Hepatocyte (in vitro differentiated cells): Measurements from ENCODE around the gene MRPL50. TPM values are rescaled to one million over a fixed set of nuclear protein-coding genes. Genes with fewer than 3 reads are reported as not detected.

ENCODE experiments used
- DNase-seq: peaks from one replicate; pipeline ENCODE4 v3.0.0-alpha.2; 2016; ENCODE audit warnings: low spot score
- H2AFZ ChIP-seq: fragments of 200-600 bp; sonication (generic); 2 replicates; pipeline ENCODE4 v1.6.0; 2016; ENCODE audit warnings: antibody characterized with exemption, mild to moderate bottlenecking
- H3K27ac ChIP-seq: fragments of 200-600 bp; sonication (generic); 2 replicates; pipeline ENCODE4 v1.5.1; 2016; ENCODE audit warnings: mild to moderate bottlenecking
- H3K27me3 ChIP-seq: fragments of 200-600 bp; sonication (generic); 2 replicates; pipeline ENCODE4 v1.6.1; 2016
- H3K36me3 ChIP-seq: fragments of 200-600 bp; sonication (generic); replicated peaks from 2 replicates; pipeline ENCODE4 v1.5.1; 2016; ENCODE audit warnings: low read depth; ENCODE audit not compliant: insufficient read depth
- H3K4me1 ChIP-seq: fragments of 200-600 bp; sonication (generic); 2 replicates; pipeline ENCODE4 v1.5.1; 2016; ENCODE audit warnings: mild to moderate bottlenecking, moderate library complexity; ENCODE audit not compliant: insufficient read depth
- H3K4me2 ChIP-seq: fragments of 200-600 bp; sonication (generic); 2 replicates; pipeline ENCODE4 v1.6.0; 2016
- H3K4me3 ChIP-seq: fragments of 200-600 bp; sonication (generic); 2 replicates; pipeline ENCODE4 v1.5.1; 2016; ENCODE audit warnings: mild to moderate bottlenecking
- H3K79me2 ChIP-seq: fragments of 200-600 bp; sonication (generic); 2 replicates; pipeline ENCODE4 v1.6.0; 2017; ENCODE audit warnings: mild to moderate bottlenecking
- H3K9me2 ChIP-seq: fragments of 200-600 bp; sonication (generic); replicated peaks from 2 replicates; pipeline ENCODE4 v1.6.0; 2017; ENCODE audit warnings: mild to moderate bottlenecking; ENCODE audit not compliant: insufficient read depth
- H3K9me3 ChIP-seq: fragments of 200-600 bp; sonication (generic); 2 replicates; pipeline ENCODE4 v1.5.1; 2016; ENCODE audit warnings: low read depth, mild to moderate bottlenecking
- H4K20me1 ChIP-seq: fragments of 200-600 bp; sonication (generic); 2 replicates; pipeline ENCODE4 v1.6.0; 2016; ENCODE audit warnings: mild to moderate bottlenecking; ENCODE audit not compliant: insufficient read depth, poor library complexity, severe bottlenecking
- CTCF ChIP-seq: fragments of 200-600 bp; sonication (generic); IDR thresholded peaks from 2 replicates; pipeline ENCODE4 v1.5.1; 2016; ENCODE audit warnings: antibody characterized with exemption, mild to moderate bottlenecking; ENCODE audit not compliant: poor library complexity
- EZH2 ChIP-seq: fragments of 200-600 bp; sonication (generic); IDR thresholded peaks from 2 replicates; pipeline ENCODE4 v1.6.1; 2016; ENCODE audit warnings: antibody characterized with exemption, mild to moderate bottlenecking, borderline replicate concordance
- EZH2phosphoT487 ChIP-seq: fragments of 200-600 bp; sonication (generic); IDR thresholded peaks from one replicate; pipeline ENCODE4 v1.6.1; 2018; ENCODE audit warnings: antibody characterized with exemption, mild to moderate bottlenecking, low read depth, moderate library complexity; ENCODE audit not compliant: unreplicated experiment, severe bottlenecking
- WGBS: methylation state at CpG from one replicate; pipeline ENCODE4 v1.1.6; 2016; ENCODE audit warnings: low lambda C conversion rate; ENCODE audit errors: missing lambda C conversion rate; 5-methylcytosine and 5-hydroxymethylcytosine counted together
- polyA plus RNA-seq: library from polyadenylated mRNA; unstranded; fragments of >200 nt; fragmentation: Nextera tagmentation; extraction: Ambion mirVana; gene quantifications from 2 replicates; pipeline ENCODE4 v1.2.1, GENCODE V29; 2016
- total RNA-seq: library from RNA; depleted of rRNA; stranded (reverse); fragments of >200 nt; gene quantifications from 2 replicates; pipeline ENCODE4 v1.2.3, GENCODE V29; 2014

Gene MRPL50
- total and polyA plus RNA-seq, 2 experiments from 2014 or later, result 22.8 to 23.7 TPM

- Histone ChIP-seq H3K9me2 (no peaks in the 10 kb centered on the region), H3K9me3 (no peaks in the 10 kb centered on the region), H3K36me3 (no peaks in the 10 kb centered on the region), H3K4me1 (peaks cover 9% of the 10 kb centered on the region), H3K79me2 (no peaks in the 10 kb centered on the region), H3K4me2 (no peak overlapping the region), H3K4me3 (no peak overlapping the region), H2AFZ (no peak overlapping the region), H3K27me3 (no peaks in the 10 kb centered on the region), H3K27ac (no peak overlapping the region), H4K20me1 (no peaks in the 10 kb centered on the region)
- DNase-seq, result no peak
- TF ChIP-seq EZH2phosphoT487 (no peak), EZH2 (no peak), CTCF (no peak)
- 74% methylated on average over 2 of the region's 2 CpGs for WGBS
Observed at GRCh38 chr9:101369884-101370531, 28.4 kb downstream of the MRPL50 start.

GRCh38 chr9:101369286-101369685 lies 29.1 kb downstream of the MRPL50 start:
- no peaks in the 10 kb centered on the region for H3K9me2 ChIP-seq
- no peak overlapping the region for H3K4me2 ChIP-seq

GRCh38 chr9:101367323-101367722 lies 31.1 kb downstream of the MRPL50 start:
- Histone ChIP-seq H3K4me1 (peaks cover 9% of the 10 kb centered on the region), H3K79me2 (no peaks in the 10 kb centered on the region), H2AFZ (no peak overlapping the region), H3K36me3 (no peaks in the 10 kb centered on the region), H3K27me3 (no peaks in the 10 kb centered on the region), H3K27ac (peak overlapping the region; percentile 63), H3K4me2 (peak overlapping the region; percentile 61), H3K4me3 (no peak overlapping the region), H3K9me2 (no peaks in the 10 kb centered on the region), H3K9me3 (no peaks in the 10 kb centered on the region), H4K20me1 (no peaks in the 10 kb centered on the region)
- no peak for DNase-seq
- TF ChIP-seq EZH2 (no peak), CTCF (no peak), EZH2phosphoT487 (no peak)
- 88% methylated on average over 3 of the region's 3 CpGs for WGBS

More at GRCh38 chr9:101369286-101369685, 29.1 kb downstream of the MRPL50 start:
- Histone ChIP-seq H2AFZ (no peak overlapping the region), H3K36me3 (no peaks in the 10 kb centered on the region), H3K27me3 (no peaks in the 10 kb centered on the region), H3K4me3 (no peak overlapping the region), H3K4me1 (peaks cover 9% of the 10 kb centered on the region), H3K79me2 (no peaks in the 10 kb centered on the region), H4K20me1 (no peaks in the 10 kb centered on the region), H3K27ac (no peak overlapping the region), H3K9me3 (no peaks in the 10 kb centered on the region)
- no peak for TF ChIP-seq EZH2phosphoT487
- no peak for TF ChIP-seq EZH2
- TF ChIP-seq CTCF, result no peak
- 63% methylated on average over 2 of the region's 2 CpGs for WGBS
- DNase-seq, result no peak
